ENCODE results near the gene MED23.

- TF ChIP-seq, protein P1, sequence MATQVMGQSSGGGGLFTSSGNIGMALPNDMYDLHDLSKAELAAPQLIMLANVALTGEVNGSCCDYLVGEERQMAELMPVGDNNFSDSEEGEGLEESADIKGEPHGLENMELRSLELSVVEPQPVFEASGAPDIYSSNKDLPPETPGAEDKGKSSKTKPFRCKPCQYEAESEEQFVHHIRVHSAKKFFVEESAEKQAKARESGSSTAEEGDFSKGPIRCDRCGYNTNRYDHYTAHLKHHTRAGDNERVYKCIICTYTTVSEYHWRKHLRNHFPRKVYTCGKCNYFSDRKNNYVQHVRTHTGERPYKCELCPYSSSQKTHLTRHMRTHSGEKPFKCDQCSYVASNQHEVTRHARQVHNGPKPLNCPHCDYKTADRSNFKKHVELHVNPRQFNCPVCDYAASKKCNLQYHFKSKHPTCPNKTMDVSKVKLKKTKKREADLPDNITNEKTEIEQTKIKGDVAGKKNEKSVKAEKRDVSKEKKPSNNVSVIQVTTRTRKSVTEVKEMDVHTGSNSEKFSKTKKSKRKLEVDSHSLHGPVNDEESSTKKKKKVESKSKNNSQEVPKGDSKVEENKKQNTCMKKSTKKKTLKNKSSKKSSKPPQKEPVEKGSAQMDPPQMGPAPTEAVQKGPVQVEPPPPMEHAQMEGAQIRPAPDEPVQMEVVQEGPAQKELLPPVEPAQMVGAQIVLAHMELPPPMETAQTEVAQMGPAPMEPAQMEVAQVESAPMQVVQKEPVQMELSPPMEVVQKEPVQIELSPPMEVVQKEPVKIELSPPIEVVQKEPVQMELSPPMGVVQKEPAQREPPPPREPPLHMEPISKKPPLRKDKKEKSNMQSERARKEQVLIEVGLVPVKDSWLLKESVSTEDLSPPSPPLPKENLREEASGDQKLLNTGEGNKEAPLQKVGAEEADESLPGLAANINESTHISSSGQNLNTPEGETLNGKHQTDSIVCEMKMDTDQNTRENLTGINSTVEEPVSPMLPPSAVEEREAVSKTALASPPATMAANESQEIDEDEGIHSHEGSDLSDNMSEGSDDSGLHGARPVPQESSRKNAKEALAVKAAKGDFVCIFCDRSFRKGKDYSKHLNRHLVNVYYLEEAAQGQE (IDR thresholded peaks at IDR 0.05; ENCODE audit: insufficient replicate concordance, low read depth): no peak
- TF ChIP-seq POLR2AphosphoS5 (IDR thresholded peaks at IDR 0.05; ENCODE audit: low read depth): no peak
- TF ChIP-seq CTCF (IDR thresholded peaks at IDR 0.05; ENCODE audit: insufficient read depth, low read length): no peak
Measured at GRCh38 chr6:131592935-131593334, 35.1 kb downstream of the MED23 start.

Data from HL-60 (cell line).